Dermis microvascular lymphatic vessel endothelial cell (primary cell): ENCODE measurements around the gene TP63. TPM values are rescaled to one million over a fixed set of nuclear protein-coding genes. Genes with fewer than 3 reads are reported as not detected.

Experiments
- DNase-seq, 2 donors: peaks; one replicate each; pipeline versions ENCODE4 v3.0.0 to v3.0.0-alpha.2; 2010; ENCODE audit warnings: low read depth in 2 of 2
- total RNA-seq: library from RNA; depleted of rRNA; stranded (reverse); fragments of >200 nt; gene quantifications from 2 replicates; pipeline ENCODE4 v1.2.1, GENCODE V29; 2014

The TP63 gene
- total RNA-seq, 1 donor from 2014 or later = under 0.01 TPM

DNA sequence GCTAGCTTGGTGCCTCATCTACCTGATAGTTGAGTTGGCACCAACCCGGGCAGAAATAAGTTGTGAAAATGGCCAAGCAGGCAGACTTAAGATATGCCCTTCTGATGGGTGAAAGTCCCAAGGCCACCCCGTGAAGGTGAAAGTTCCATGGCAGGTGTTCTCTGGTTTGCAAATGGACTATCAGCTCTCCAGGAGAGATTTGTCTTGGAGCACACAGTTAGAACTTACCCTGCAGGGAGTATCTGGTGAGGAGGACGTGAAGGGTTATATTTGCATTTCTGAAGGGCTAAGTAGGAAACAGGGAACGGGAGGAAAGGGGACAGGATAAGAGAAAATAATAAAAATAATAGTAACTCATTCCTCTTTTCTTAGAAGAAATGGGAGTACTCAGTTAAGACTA is 220.5 kb downstream of the TP63 start:
- DNase-seq = no peak

DNA sequence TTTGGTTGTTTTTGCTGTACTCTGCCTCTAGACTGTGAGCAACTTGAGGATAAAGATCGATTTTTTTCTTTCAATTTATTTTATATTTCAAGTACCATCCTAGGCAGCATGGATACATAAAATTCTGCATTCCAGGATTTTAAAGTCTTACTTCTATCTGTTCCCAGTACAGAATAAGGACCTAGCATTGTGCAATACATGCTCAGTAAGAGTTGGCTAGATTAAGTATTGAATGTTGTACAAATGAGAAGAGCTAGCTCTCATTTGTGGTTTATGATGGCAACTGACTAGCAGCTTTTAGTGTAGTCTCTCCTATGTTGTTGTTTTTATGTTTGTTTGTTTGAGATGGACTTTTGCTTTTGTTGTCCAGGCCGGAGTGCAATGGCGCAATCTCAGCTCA is 222.7 kb downstream of the TP63 start:
- no peak for DNase-seq

GRCh38 chr3:189860296-189860695 is 229.1 kb downstream of the TP63 start:
- no peak for DNase-seq

DNA sequence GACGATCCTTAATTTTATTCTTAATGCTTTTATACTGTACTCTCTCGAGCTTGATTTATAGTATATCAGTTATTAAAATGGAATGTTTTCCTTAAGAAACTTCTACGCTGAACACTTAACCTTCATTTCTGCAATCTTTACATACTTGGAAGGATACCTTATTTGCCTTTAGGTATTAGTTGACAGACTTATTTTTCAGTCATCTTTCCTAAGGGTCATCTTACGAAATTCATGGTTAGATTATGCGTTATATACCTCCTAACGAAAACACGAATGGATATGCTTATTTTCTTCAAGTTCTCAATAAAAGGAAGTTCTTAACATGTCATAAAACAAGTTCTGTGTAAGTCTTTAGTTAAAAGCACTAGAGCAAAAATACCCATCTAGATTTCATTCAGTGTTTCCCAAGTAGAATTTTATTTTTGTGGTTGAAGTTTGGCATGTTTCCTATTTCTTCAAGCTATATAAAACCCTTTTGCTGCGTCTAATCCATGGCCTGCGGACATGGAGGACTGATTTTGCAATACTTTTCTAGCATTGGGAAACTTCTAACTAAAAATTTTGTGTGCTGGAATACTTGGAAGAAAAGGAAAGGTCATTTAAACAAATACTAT is 231.3 kb downstream of the TP63 start:
- no peak for DNase-seq

DNA sequence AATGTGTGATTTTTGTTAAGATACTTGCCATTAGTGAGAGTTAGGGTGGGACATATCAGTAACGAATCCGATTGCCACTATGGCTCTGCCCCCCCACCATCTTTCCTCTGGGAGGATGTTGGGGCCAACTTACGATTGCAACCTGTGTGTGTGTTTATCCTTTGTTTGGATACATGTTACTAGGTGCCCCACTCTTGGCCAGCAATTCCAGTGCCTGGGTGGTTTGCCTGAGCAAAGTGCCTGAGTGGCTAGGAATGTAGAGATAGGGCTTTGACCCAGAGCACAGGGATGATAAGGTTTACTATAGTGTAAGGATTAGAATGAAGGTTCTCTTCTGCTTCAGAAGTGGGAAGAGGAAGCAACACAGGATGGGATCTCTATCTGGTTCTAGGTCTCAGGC is 231.8 kb downstream of the TP63 start:
- no peak for DNase-seq

DNA sequence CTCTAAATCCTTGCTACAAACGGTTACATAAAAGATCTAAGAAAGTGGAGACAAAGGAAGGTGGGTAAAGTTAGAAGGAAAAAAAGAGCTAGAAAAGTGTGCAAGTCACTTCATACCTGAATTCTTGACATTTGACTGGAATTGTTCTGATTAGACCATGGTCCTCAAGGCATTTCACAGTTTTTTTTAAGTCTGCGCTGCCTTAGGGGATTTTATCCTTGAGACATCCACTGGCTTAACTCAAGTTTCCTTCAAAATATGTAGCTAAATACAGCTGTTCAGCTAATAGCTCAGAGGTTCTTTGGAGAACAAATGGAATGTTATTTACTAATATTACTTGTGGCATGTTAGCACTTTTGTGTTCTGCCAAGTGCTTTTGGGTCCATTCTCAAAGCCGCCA is 236.9 kb downstream of the TP63 start:
- DNase-seq = no peak

- DNase-seq = no peak
Observed at GRCh38 chr3:189869165-189869564, 238.0 kb downstream of the TP63 start.

DNA sequence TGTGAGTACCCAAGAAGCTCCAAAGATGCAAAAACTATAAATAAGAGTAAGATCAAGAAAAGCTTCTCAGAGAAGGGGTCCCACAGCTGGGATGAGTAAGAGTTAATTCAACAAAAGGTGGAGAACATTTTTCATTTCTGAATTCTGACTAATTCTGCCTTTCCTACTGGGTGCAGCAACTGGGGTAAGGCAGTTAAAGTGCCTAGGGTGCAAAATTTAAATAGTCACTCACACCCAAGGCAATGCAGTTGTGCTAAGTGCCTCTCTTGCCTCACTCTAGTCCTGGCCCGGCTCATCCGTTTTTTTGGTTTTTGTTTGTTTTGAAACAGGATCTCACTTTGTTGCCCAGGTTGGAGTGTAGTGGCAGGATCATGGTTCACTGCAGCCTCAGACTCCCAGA is 240.2 kb downstream of the TP63 start:
- no peak for DNase-seq

GRCh38 chr3:189883113-189883753 is 252.0 kb downstream of the TP63 start:
- no peak for DNase-seq

- no peak for DNase-seq
Observed at GRCh38 chr3:189890496-189890895, 259.3 kb downstream of the TP63 start.

- no peak for DNase-seq
Observed at GRCh38 chr3:189896533-189896932, 265.3 kb downstream of the TP63 start.

- DNase-seq = no peak
Observed at GRCh38 chr3:189897406-189897805, 266.2 kb downstream of the TP63 start.

DNA sequence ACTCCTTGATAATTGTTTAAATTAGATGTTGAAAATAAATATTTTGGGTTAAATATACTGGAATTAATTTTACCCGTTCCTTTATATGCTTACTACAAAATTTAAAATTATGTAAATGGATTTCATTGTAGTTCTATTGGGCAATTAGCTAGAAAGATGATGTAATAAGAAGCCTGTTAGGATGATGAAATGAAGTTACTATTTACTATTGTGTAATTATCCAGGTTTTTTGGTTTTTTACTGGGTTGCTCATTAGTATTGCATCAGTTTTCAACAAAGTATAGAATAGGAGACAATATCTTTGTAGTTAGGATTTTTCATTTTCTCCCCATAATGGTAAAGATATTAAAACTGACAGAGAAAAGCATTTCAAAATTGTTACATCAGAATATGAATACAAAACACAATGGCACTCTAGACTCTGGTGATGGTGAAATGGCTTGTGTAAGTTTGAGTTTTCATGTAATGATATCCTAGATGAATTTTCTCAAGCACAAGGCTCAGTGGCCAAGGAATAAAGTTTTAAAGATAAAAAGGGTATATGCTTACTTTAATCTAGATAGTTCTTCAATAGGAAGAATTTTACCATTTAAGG is 267.5 kb downstream of the TP63 start:
- no peak for DNase-seq

DNA sequence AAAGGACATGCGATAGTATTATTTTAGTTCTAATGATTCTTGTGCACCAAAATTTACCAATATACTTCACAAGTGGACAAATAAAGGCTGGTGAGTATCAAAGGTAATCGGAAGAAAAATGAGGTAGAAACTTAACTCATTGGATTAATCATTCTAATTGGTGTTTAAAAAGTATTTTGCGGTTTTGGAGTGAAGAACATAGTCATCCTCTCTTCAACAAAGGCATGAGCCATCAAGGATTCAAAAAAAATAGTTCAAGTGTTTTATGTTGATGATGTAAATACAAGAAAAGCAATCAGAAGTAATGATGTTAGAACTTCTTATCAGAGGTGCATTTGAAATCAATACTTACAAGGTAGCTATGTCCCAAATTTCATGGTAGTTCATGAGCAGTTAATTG is 268.0 kb downstream of the TP63 start:
- no peak for DNase-seq

GRCh38 chr3:189900578-189900977 is 269.4 kb downstream of the TP63 start:
- DNase-seq = no peak

DNA sequence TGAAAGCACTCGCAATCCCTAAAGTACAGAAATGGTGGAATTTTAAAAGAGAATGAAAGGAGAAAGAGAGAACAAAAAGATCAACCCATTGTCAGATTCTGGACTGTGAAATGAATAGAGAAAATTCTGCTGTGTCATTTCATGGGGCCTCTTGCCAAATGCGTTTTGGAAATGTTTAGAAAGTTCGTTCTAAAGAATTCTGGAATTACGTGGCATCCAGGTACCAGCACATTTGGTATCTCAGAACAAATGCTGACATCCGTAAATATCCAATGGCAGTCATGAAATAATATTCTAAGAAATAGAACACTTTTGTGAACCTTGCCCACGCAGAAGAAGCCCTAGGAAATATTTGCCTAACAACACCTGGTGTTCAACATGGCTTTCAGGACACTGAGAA is 270.3 kb downstream of the TP63 start:
- DNase-seq = no peak

GRCh38 chr3:189902230-189903186 is 271.3 kb downstream of the TP63 start:
- no peak for DNase-seq

- DNase-seq = peak; percentile 60 to 89
Observed at GRCh38 chr3:189903562-189904250, 272.5 kb downstream of the TP63 start.

- DNase-seq = no peak
Observed at GRCh38 chr3:189907803-189908202, 276.6 kb downstream of the TP63 start.

- peak in 1 of 2 donors; percentile 82 for DNase-seq
Observed at GRCh38 chr3:189908646-189909045, 277.5 kb downstream of the TP63 start.

- DNase-seq = no peak
Observed at GRCh38 chr3:189909139-189909538, 277.9 kb downstream of the TP63 start.
